CD4-positive, CD25-positive, alpha-beta regulatory T cell (primary cell): ENCODE measurements around the gene IRF3. TPM values are rescaled to one million over a fixed set of nuclear protein-coding genes. Genes with fewer than 3 reads are reported as not detected.

ENCODE experiments used
- ATAC-seq, 2 donors: fragments of 150-1000 bp; cut with Tn5 transposase; one replicate each; pipeline ENCODE4 v1.10.0; 2021; ENCODE audit warnings: low read depth in 2 of 2, moderate number of reproducible peaks in 2 of 2, moderate library complexity in 1 of 2
- DNase-seq, 3 donors: peaks; one replicate each; pipeline versions ENCODE4 v3.0.0 to v3.0.0-alpha.2; 2012 to 2022; ENCODE audit warnings: mixed read lengths in 1 of 3
- H3K27ac ChIP-seq: one replicate; pipeline ENCODE4 v1.7.0; 2013; ENCODE audit warnings: mild to moderate bottlenecking, low read length; ENCODE audit not compliant: insufficient read depth, poor library complexity, severe bottlenecking
- H3K27me3 ChIP-seq: one replicate; pipeline ENCODE4 v1.7.0; 2013; ENCODE audit warnings: low read length; ENCODE audit not compliant: control insufficient read depth, insufficient read depth
- H3K36me3 ChIP-seq: one replicate; pipeline ENCODE4 v1.7.0; 2013; ENCODE audit warnings: mild to moderate bottlenecking, low read length, moderate library complexity; ENCODE audit not compliant: control insufficient read depth, insufficient read depth
- H3K4me1 ChIP-seq: 2 replicates; pipeline ENCODE4 v1.7.0; 2013; ENCODE audit warnings: mild to moderate bottlenecking, low read length; ENCODE audit not compliant: insufficient read depth, control insufficient read depth, poor library complexity, severe bottlenecking
- H3K4me3 ChIP-seq: one replicate; pipeline ENCODE4 v1.7.0; 2013; ENCODE audit warnings: low read depth, mild to moderate bottlenecking, low read length, moderate library complexity
- H3K9me3 ChIP-seq, 2 experiments: 1 replicate in 1 of 2; 2 replicates in 1 of 2; pipeline ENCODE4 v1.7.0; 2013; ENCODE audit warnings: low read length in 2 of 2, mild to moderate bottlenecking in 1 of 2, moderate library complexity in 1 of 2; ENCODE audit not compliant: control insufficient read depth in 2 of 2
- H3K27ac Mint-ChIP-seq, 3 donors: one replicate each; pipeline ENCODE4 v1.8.0; 2020 to 2022; ENCODE audit warnings: mild to moderate bottlenecking in 3 of 3, mixed read lengths in 3 of 3, moderate library complexity in 2 of 3
- H3K27me3 Mint-ChIP-seq: one replicate; pipeline ENCODE4 v1.8.0; 2022; ENCODE audit warnings: mild to moderate bottlenecking, mixed read lengths
- H3K36me3 Mint-ChIP-seq: one replicate; pipeline ENCODE4 v1.8.0; 2020; ENCODE audit warnings: mixed read lengths
- H3K4me1 Mint-ChIP-seq, 4 donors: one replicate each; pipeline ENCODE4 v1.8.0; 2020 to 2022; ENCODE audit warnings: mixed read lengths in 4 of 4, mild to moderate bottlenecking in 1 of 4
- H3K4me3 Mint-ChIP-seq, 4 donors: one replicate each; pipeline ENCODE4 v1.8.0; 2020 to 2022; ENCODE audit warnings: mild to moderate bottlenecking in 4 of 4, mixed read lengths in 4 of 4, moderate library complexity in 3 of 4
- H3K9me3 Mint-ChIP-seq, 7 donors: one replicate each; pipeline ENCODE4 v1.8.0; 2020 to 2022; ENCODE audit warnings: mixed read lengths in 7 of 7, mild to moderate bottlenecking in 3 of 7, moderate library complexity in 2 of 7
- polyA plus RNA-seq, 4 donors: library from polyadenylated mRNA; unstranded; fragments of 300-500 nt; fragmentation: Illumina TruSeq; gene quantifications; one replicate each; pipeline ENCODE4 v1.2.3, GENCODE V29; 2021
- total RNA-seq: library from RNA; stranded (reverse); gene quantifications from one replicate; pipeline ENCODE4 v1.2.3, GENCODE V29; 2022

Gene IRF3
- total and polyA plus RNA-seq, 5 donors from 2014 or later: 76.4 to 235 (median 99.4) TPM

DNA sequence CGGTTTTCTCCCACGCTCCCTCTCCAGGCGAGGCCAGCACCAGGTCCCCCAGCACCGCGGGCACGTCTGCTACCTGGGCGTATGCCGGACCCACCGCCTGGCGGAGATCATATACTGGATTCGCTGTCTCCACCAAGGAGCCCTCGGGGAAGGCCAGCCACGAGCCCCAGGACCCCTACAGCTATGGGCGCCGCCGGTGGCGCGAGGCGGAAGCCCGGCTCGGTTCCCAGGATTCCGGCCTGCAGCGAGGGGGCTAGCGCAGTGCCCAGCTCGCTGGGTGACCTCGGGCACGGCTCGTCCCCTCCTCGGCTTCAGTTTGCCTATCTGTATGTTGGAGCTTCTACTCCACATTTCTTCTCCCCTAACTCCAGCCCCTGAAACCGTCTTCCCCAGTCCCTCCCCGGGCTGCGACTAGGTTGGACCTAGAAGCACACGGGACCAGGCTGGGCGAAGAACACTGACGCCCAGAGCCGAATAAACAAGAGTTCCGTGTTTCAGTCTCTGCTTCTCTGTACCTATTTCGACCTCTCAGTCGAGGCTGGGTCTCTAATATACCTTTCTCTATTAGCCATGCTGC is 24.5 kb upstream of the IRF3 start:
- DNase-seq (no peak), ATAC-seq (peak in 1 of 2 donors; percentile 4)
- Histone ChIP-seq H3K36me3 (peaks cover 13% of the 10 kb centered on the region), H3K9me3 (no peaks in the 10 kb centered on the region), H3K27me3 (peaks cover 3% of the 10 kb centered on the region), H3K4me3 (peak overlapping the region; percentile 55), H3K4me1 (peaks cover 19% of the 10 kb centered on the region), H3K27ac (no peak overlapping the region)
- peak overlapping the region; percentile 49 to 86 (median 71) for H3K27ac Mint-ChIP-seq
- H3K4me3 Mint-ChIP-seq: peak overlapping the region; percentile 71 to 98 (median 91)
- H3K4me1 Mint-ChIP-seq: peaks cover 6 to 26% (median 12%) of the 10 kb centered on the region in 4 donors
- H3K9me3 Mint-ChIP-seq: no peaks in the 10 kb centered on the region
- peaks cover 22% of the 10 kb centered on the region for H3K27me3 Mint-ChIP-seq
- H3K36me3 Mint-ChIP-seq: peaks cover 9% of the 10 kb centered on the region

DNA sequence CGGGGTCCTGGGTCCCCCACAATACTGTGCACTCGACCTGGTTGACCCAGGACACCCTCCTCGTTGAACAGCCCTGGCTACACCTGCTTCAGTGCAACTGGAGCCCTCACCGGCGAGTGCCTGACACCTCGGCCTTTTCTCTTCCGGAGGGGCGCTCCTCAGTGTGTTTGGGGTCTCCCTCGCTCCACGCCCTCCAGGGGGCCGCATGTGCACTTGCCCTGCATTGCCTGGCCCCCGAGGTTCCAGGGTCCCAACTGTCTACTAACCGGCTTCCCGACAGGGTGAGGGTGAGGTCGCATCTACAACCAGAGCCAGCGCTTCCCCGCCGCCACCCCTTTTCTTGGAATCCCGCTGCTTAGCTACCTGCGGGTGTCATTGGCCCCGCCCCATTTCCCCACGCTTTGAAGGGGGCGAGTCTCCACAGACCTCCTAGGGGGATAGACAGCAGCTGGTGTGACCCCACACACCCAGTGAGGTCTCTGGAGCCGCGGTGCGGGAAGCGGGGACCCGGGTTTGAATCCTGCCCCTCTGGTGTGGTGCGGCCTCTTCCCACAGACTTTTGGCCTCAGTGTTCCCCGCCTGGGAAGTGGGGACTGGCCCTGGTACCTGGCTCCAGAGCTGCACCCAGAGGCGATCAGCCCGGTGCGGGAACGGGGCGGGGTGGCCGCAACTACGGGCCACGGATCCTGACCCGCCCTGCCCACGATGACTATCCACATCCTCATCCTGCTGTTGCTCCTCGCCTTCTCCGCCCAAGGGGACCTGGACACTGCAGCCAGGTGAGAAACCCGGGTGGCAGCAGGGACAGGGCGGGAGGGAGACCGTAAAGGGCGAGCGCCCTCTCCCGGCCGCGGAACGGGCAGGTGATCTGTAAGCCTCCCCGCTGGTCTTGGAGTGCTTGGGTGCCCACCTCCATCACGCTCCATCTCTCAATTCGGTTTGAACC is 23.7 kb upstream of the IRF3 start, which contains the start of gene ADM5:
Gene ADM5 (plus strand): TSS at position 462 of the 946 bp plus-strand sequence. CDS start 244 bp downstream, at position 706.
- peaks cover 15% of the 10 kb centered on the region for H3K36me3 ChIP-seq
- Mint-ChIP-seq H3K27me3 (peaks cover 22% of the 10 kb centered on the region), H3K9me3 (no peaks in the 10 kb centered on the region), H3K27ac (peak within 1 kb of the TSS; percentile 49 to 86 (median 71)), H3K4me3 (peak within 1 kb of the TSS; percentile 71 to 98 (median 91)), H3K4me1 (peaks cover 6 to 26% (median 12%) of the 10 kb centered on the region in 4 donors), H3K36me3 (peaks cover 9% of the 10 kb centered on the region)
- peaks cover 19% of the 10 kb centered on the region for H3K4me1 ChIP-seq
- H3K27ac ChIP-seq: no peak within 1 kb of the TSS
- H3K9me3 ChIP-seq: no peaks in the 10 kb centered on the region
- ATAC-seq (peak in 1 of 2 donors; percentile 26), DNase-seq (no peak)
- peak within 1 kb of the TSS; percentile 55 for H3K4me3 ChIP-seq
- peaks cover 3% of the 10 kb centered on the region for H3K27me3 ChIP-seq

DNA sequence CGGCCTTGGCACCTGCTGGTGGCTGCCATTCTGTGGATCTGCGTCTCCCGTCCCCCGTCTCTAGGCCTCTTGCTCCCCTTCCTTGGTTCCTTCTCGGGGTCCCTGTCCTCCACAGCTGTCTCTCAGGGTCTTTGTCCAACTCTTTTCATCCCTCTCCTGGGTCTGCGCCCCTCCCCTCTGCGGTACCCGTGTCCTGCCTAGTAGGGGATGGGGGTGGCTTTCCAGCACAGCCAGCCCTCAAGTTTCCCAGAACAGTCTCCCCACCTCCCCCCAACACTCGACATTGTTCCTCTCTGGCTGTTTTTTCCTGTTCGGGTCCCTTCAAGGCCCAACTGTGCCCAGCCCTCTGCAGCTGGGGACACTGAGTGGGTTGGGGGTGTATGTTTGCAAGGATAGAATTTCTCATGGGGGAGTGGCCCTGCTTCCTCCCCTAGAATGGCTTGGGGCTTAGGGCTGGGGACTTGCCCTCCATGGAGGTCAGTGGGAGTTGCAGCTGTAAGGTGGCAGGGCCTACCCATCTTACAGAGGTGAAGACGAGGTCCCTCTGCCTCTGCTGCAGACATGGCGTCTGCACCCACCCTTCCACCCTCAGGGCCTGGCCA is 23.0 kb upstream of the IRF3 start:
- H3K36me3 Mint-ChIP-seq: peaks cover 9% of the 10 kb centered on the region
- ATAC-seq: no peak
- DNase-seq: no peak
- no peak overlapping the region for H3K4me3 ChIP-seq
- H3K4me1 Mint-ChIP-seq: peaks cover 6 to 26% (median 12%) of the 10 kb centered on the region in 4 donors
- peaks cover 3% of the 10 kb centered on the region for H3K27me3 ChIP-seq
- H3K9me3 ChIP-seq: no peaks in the 10 kb centered on the region
- no peaks in the 10 kb centered on the region for H3K9me3 Mint-ChIP-seq
- peaks cover 21% of the 10 kb centered on the region for H3K36me3 ChIP-seq
- peak overlapping the region in 1 of 4 donors; percentile 61 for H3K4me3 Mint-ChIP-seq
- H3K4me1 ChIP-seq: peaks cover 19% of the 10 kb centered on the region
- H3K27ac ChIP-seq: no peak overlapping the region
- H3K27ac Mint-ChIP-seq: peak overlapping the region in 1 of 3 donors; percentile 45
- peaks cover 22% of the 10 kb centered on the region for H3K27me3 Mint-ChIP-seq

DNA sequence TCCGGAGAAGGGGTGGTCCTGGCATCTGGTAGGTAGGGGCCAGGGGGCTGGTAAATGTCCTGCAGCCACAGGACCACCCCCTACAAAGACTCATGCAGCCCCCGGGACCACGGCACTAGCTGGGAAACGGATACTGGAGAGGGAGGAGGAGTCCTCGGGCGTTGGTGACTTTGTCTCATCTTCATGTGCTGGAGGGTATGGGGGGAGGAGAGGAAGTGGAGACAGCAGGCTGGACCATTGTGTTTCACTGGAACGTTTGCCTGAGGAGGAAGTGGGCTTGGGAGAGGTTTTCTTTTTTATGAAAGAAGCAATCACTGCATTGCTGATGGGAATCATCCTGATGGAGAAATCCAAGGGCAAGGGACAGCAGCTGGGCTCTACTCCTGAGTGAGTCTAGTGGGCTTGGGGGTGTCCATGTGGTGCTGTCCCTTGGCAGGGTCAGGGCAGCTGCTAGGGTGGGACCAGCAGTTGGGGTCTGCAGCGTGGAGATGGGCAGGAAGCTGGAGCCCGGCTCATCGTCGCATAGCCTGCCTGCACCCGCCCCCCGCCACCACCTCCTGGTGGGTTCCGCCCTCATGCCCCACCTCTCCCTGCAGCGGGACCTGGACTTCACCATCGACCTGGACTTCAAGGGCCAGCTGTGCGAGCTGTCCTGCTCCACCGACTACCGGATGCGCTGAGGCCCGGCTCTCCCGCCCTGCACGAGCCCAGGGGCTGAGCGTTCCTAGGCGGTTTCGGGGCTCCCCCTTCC is 22.1 kb upstream of the IRF3 start:
- Mint-ChIP-seq H3K36me3 (peaks cover 9% of the 10 kb centered on the region), H3K9me3 (no peaks in the 10 kb centered on the region), H3K27me3 (peaks cover 16% of the 10 kb centered on the region), H3K4me1 (peaks cover 6 to 26% (median 12%) of the 10 kb centered on the region in 4 donors), H3K4me3 (peak overlapping the region in 1 of 4 donors; percentile 35), H3K27ac (no peak overlapping the region)
- Histone ChIP-seq H3K36me3 (peaks cover 24% of the 10 kb centered on the region), H3K27ac (no peak overlapping the region), H3K4me3 (no peak overlapping the region), H3K4me1 (peaks cover 19% of the 10 kb centered on the region), H3K27me3 (peaks cover 3% of the 10 kb centered on the region), H3K9me3 (no peaks in the 10 kb centered on the region)
- ATAC-seq (no peak), DNase-seq (no peak)

DNA sequence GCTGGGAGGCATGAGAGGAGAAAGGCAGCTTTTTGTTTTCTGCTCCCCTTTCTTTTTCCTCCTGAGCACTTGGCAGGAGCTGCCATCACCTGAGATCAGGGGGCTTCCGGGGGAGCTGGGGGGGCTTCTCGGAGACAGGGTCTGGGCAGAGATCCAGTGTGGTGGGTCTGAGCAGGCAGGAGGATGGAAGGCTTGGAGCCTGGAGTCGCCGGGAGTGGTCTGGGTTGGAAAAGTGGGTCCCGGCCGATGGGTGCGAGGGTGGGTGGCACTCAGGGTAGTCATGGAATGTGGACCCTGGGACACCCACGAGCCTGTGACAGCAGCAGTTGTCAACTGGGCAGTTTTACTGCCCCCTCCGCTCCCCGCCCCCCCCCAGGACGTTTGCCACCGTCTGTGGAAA is 21.5 kb upstream of the IRF3 start:
- Mint-ChIP-seq H3K36me3 (peaks cover 9% of the 10 kb centered on the region), H3K27me3 (peaks cover 16% of the 10 kb centered on the region), H3K4me3 (peak overlapping the region in 1 of 4 donors; percentile 35), H3K9me3 (no peaks in the 10 kb centered on the region), H3K4me1 (peaks cover 6 to 26% (median 12%) of the 10 kb centered on the region in 4 donors), H3K27ac (no peak overlapping the region)
- DNase-seq (no peak), ATAC-seq (no peak)
- Histone ChIP-seq H3K9me3 (no peaks in the 10 kb centered on the region), H3K4me3 (no peak overlapping the region), H3K36me3 (peaks cover 28% of the 10 kb centered on the region), H3K27me3 (peaks cover 3% of the 10 kb centered on the region), H3K27ac (no peak overlapping the region), H3K4me1 (peaks cover 19% of the 10 kb centered on the region)

DNA sequence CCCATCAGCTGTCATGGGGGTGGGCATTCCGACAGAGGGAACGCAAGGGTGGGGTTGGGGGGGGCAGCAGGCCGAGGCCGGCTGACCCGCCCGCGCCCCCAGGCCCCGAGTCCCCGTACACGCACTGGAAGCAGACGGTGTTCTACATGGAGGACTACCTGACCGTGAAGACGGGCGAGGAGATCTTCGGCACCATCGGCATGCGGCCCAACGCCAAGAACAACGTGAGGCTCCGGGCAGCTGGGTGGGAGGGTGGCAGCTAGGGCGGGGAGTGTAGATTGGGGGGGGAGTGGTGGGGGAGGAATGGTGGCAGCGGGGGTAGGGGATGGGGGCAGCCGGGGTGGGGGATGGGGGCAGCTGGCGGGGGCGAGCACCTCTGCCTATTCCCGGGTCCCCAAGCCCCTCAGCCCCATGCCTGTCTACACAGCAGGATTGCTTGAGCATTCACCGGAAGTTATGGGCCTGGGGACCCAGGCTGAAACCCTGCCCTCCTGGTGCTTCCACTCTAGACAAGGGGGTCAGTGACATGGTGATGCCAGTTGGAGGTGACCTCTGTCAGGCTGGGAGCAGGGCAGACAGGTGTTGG is 20.9 kb upstream of the IRF3 start:
- no peak for DNase-seq

More for the DNA sequence above, 20.9 kb upstream of the IRF3 start:
- peaks cover 9% of the 10 kb centered on the region for H3K36me3 Mint-ChIP-seq
- H3K27ac ChIP-seq: no peak overlapping the region
- H3K27me3 Mint-ChIP-seq: peaks cover 15% of the 10 kb centered on the region
- peaks cover 6 to 25% (median 12%) of the 10 kb centered on the region in 4 donors for H3K4me1 Mint-ChIP-seq
- no peaks in the 10 kb centered on the region for H3K9me3 ChIP-seq
- ATAC-seq: no peak
- no peaks in the 10 kb centered on the region for H3K9me3 Mint-ChIP-seq
- peaks cover 17% of the 10 kb centered on the region for H3K4me1 ChIP-seq
- no peak overlapping the region for H3K4me3 Mint-ChIP-seq
- H3K4me3 ChIP-seq: no peak overlapping the region
- H3K27me3 ChIP-seq: peaks cover 1% of the 10 kb centered on the region
- no peak overlapping the region for H3K27ac Mint-ChIP-seq
- H3K36me3 ChIP-seq: peaks cover 33% of the 10 kb centered on the region
